Ovary (tissue), 3 donors: ENCODE results near the gene SPATA33.

Source experiments
- EP300 ChIP-seq: sonication (generic); formaldehyde crosslinking; IDR thresholded peaks from one replicate; pipeline ENCODE4 v1.6.1; 2017; ENCODE audit warnings: antibody characterized with exemption
- POLR2A ChIP-seq: fragments of 450-650 bp; IDR thresholded peaks from one replicate; pipeline ENCODE4 v1.6.1; 2017; ENCODE audit warnings: antibody characterized with exemption, mild to moderate bottlenecking, moderate library complexity
- TF ChIP-seq, protein P1 (sequence below), 3 donors: fragments of 450-650 bp in 2 of 3; fragments of 200-600 bp in 1 of 3; IDR thresholded peaks; one replicate each; pipeline versions ENCODE4 v1.5.1 to v1.8.0; 2016 to 2022; ENCODE audit warnings: antibody characterized with exemption in 3 of 3, mild to moderate bottlenecking in 1 of 3
- donor health status: DM: no; HTN: no; CAD: no.

- TF ChIP-seq, protein P1, sequence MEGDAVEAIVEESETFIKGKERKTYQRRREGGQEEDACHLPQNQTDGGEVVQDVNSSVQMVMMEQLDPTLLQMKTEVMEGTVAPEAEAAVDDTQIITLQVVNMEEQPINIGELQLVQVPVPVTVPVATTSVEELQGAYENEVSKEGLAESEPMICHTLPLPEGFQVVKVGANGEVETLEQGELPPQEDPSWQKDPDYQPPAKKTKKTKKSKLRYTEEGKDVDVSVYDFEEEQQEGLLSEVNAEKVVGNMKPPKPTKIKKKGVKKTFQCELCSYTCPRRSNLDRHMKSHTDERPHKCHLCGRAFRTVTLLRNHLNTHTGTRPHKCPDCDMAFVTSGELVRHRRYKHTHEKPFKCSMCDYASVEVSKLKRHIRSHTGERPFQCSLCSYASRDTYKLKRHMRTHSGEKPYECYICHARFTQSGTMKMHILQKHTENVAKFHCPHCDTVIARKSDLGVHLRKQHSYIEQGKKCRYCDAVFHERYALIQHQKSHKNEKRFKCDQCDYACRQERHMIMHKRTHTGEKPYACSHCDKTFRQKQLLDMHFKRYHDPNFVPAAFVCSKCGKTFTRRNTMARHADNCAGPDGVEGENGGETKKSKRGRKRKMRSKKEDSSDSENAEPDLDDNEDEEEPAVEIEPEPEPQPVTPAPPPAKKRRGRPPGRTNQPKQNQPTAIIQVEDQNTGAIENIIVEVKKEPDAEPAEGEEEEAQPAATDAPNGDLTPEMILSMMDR (IDR thresholded peaks at IDR 0.05) = no peak
- no peak for TF ChIP-seq POLR2A
- TF ChIP-seq EP300 = no peak
Measured at GRCh38 chr16:89621136-89621697, 36.4 kb upstream of the SPATA33 start.
